HG02610 (cell line): ENCODE measurements around the gene CNKSR3.

ENCODE experiments used
- ATAC-seq: cut with Tn5 transposase; IDR thresholded peaks from one replicate; pipeline ENCODE4 v1.9.1; 2021; ENCODE audit warnings: mild to moderate bottlenecking, moderate library complexity; ENCODE audit not compliant: unreplicated experiment

The CNKSR3 gene

DNA sequence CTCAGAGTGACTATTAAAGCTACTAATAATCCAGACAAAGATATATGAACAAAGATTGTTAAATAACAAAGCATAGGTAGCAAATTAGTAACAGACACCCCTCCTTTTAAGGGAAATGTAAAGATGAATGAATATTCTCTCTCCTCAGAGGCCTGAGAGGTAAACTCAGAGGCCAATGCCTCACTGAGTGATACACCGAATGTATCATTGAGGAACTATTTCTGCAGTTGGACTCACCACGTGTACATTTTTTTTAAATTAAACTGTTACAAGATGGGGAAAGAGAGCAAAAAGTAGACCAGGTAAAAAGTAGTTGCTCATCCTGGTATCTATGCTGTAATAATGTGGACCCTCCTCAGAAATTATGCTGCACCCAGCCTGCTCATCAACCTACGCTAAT lies 81.6 kb downstream of the CNKSR3 start:
- no peak for ATAC-seq

DNA sequence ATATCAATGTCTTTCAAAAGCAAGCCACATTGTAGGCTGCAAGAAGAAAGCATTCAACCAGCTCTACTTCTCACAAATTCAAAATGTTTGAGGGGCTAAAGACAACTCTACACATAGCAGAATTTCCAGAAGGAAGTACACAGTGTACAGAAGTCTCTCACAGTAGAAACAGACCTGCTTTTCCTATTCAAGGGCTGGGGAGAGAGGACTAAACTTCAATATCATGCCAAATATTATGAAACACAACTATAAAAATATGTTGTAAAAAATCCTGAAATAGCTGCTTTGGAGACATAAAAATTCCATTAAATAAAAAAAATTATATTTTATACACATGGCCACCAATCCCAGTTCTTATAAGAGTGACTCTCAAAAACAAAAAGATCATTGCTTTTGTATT lies 83.0 kb downstream of the CNKSR3 start:
- no peak for ATAC-seq

DNA sequence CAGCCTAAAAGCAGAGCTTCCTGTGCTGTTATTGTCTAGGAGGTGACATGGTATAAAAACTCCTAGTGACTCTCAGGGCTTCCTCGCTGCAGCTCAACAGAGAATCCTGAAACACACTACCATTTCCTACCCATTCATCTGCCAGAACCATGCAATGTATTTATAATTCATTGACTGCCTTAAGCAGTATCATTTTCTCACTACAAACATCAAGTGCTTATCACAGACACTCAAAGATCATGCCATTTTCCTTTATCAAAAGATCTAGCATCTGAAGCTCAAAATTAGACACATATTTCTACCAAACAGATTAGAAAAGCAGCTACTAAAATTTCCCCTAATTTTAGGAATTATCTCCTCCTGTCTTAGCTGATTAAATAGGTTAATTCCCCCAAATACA lies 83.5 kb downstream of the CNKSR3 start:
- no peak for ATAC-seq

DNA sequence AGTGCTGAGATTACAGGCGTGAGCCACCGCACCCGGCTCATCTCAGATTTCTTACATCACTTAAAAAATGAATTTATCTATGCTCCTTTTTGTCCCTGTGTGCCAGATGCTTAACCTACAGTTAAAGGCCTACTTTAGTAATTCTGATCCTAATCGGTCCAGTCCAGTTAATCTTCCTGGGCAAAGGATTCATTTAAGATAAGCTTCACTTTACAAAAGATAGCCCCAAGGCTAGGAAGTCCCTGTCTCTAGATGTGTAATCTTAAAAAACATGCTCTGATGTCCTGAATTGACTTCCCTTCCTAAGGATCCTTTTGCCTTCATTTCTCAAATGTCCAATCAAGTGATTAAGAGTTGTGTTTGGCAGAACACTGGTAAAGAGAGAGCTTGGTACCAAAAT lies 85.5 kb downstream of the CNKSR3 start:
- ATAC-seq, result no peak

DNA sequence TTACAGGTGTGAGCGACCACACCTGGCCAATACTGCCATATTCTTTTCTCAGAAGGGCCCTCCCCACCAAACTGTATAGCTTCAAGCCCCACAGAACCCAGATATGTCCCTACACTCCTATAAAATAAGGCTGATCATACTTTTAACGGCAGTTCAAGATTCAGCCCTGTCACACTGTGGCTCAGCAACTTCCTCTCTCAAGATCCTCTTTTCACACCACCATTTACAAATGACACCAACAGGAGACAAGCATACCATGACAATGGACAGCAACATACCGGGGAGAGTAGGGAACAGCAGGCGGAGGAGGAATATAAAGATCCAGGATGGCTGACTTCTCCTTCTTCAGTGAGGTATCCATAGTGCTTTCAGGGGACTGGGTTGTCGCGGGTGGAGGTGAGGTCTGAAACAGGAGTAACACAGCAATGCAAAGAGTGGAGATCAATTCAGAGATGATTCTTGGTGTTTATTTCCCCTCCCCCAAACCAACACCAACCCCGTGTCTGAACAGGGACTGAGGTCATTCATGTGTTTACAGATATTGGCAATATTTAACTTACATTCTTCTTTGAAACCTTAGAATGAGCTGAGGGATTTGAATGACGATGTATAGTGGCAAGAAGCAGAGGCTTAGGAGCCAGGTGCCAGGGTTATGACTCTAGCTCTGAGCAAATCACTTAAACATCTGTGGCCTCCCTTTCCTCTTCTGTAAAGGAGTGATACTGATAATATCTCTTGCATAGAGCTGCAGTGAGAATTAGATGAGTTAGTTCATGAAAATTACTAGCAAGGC lies 96.3 kb downstream of the CNKSR3 start:
- no peak for ATAC-seq

DNA sequence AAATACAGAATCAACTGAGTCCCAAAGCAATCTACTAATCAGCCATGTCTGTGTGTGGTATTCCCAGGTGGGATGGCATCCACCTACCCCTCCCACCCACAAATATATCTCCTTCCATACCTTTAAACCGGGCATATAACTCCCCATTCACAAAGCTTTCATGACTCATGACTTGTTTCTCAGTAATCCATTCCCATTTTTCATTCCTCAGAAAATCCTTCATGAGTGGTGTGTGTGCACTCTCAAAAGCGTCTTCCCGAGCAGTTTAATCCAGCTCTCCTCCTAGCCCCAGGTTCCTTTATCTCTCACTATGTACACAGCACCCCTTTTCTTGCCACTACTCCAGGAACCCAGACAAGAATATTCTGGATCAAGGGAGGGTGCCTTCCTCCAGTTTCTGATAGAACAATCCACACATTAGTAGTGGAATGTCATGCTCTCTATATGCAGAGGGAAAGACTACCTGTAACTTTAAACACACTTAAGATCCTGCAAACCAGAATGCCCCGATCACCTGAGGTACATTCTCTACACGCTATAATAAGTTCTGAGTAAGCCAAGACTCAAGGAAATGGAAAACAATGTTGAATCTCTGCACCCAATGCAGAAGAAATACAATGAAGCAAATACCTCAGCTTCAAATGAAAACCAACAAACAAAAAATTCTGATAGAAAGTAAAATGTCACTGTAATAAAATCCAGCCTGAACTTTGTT lies 98.2 kb downstream of the CNKSR3 start:
- ATAC-seq, result no peak

DNA sequence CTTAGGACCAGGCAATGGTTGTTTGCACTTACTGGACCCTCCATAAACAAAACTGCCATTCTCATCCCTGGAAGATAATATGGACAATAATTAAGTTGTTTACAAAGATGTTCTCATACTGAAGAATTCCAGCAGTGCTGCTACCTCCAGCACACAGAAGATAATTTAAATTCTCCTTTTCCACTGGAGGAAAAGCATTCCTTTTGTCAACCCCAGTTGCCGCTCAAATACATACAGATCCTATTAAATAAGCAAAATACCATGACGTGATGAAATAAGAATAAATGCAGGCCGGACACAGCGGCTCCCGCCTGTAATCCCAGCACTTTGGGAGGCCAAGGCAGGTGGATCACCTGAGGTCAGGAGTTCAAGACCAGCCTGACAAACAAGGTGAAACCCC lies 99.4 kb downstream of the CNKSR3 start:
- ATAC-seq, result no peak

DNA sequence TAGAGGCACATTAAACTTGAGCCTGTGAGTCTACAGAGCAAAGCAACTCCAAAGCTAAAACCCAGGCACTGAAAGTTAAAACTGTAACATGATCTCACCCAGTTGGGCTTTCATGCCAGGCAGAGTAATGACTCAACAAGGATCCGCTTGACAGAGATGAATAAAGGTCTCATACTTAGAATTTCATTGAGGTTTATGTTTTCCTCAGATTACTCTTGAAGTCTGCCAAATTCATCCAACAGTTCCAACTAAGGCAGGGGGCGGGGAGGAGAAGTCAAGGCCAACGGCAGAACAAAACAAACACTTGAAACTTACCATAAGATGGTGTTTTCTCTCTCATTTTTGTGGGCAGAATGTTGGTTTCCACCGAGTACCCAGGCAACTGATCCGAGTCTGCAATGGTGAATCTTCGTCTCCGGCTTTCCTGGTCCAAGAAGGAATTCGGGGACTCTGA lies 99.8 kb downstream of the CNKSR3 start:
- ATAC-seq, result peak; percentile 71

DNA sequence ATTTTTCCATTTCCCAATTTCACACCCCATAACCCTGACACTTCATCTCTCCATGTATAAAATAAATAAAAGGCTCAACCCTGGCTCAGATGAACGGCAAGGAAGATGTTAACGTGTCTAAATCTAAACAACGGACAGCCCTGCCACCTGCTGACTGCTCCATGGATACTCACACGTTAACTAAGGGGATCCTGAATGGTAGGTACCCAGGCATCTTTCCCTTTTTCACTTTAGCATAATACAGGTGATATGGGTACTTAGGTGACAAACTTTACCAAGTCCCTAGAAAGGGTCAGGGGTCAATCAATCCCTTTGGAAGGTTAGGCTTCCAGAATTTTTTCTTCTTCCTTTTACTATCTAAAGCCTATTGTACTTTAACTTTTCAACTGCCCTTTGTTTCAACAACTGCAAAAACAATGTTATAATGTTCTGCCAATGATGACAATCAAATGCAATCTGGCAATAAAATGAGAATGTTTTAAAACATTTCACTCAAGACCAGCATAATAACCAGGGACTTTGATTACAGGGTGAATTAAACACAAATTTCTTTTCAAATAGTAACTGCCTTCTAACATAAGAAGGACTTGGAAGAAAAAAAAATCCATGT lies 101.5 kb downstream of the CNKSR3 start:
- no peak for ATAC-seq

DNA sequence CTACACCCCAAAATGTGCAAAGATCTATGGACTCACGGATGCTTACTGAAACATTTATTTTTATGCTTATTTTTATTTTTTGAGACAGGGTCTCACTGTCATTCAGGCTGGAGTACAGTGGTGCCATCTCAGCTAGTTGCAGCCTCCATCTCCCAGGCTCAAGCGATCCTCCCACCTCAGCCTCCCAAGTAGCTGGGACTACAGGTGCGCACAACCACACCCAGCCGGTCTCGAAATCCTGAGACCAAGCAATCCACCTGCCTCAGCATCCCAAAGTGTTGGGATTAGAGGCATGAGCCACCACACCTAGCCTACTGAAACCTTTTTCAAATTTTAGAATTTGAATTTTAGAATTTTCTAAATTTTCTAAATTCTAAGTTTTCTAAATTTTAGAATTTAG lies 103.0 kb downstream of the CNKSR3 start:
- no peak for ATAC-seq

DNA sequence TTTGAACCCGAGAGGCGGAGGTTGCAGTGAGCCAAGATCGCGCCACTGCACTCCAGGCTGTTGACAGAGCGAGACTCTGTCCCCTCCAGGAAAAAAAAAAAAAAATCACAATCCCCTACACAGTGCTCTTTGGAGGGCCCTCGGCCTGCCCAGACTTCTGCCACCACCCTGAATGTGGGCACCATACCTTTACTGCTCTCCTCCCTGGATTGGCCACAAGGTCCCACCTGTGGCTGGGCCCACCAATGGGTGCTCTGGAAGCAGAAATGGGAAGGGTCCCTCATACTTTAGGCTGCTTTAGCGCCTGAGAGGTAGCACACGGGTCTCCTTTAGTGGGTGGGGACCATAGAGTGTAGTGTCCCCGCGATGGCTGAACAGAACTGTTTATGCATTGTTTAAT lies 103.6 kb downstream of the CNKSR3 start:
- no peak for ATAC-seq

DNA sequence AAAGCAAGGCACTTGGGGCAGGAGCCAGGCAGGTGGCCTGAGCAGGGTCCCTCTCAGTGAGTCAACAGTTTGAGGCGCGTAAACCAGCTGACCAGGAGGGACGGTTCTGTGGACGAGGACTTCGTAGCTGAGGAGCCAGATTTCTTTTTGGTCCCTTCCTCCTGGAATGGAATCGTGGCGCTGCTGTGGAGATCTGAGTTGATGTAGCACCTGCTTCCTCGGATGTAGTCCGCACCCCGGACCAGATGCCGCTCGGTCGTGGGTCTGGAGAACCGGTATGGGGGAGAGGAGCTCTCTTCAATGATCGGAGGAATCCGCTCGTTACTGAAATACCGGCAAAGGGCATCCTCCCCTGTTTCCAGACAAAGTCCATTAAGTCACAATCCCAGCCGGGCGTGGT lies 104.2 kb downstream of the CNKSR3 start:
- no peak for ATAC-seq

DNA sequence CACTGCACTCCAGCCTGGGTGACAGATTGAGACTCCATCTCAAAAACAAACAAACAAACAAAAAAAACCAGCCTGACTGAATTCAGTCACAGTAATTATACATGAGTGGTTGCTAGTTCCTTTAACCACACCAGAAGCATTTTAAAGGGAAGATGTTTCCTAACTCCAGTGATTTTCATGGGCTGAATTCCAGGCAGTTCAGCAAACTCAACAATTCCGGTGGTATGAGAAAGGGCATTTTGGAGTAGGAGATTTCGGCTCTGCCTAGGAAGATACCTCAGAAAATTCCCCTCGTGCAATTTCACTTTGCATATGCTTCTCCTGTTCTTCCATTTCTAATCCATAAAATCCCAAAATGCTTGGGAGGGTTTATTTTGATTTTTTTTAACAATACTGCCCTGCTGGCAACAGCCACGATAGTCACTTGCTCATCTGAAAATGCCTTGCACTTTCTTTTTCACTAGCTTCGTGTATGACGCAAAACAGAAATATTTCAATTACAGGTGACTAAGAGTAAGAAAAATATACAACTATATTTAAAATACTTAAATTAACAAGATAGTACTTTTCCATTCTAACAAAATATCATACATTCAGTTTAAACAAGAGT lies 105.6 kb downstream of the CNKSR3 start:
- no peak for ATAC-seq

DNA sequence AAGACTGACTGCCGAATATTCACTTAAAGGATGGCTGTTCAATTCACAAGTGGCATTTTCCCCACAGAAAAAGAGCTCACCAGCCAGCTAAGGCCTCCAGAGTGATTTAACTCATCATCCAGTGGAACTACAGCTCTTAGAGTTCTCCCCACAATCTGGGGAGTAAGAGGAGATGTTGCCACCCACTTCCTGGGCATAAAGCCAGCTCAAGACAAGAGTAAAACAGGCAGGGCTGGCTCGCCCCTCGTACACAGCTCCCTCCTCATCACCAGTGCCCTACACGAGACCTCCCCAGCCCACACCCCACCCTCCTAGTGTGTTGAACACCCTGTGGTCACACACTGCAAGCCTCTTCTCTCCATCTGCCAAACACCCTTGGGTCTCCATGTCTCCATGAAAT lies 106.7 kb downstream of the CNKSR3 start:
- no peak for ATAC-seq

DNA sequence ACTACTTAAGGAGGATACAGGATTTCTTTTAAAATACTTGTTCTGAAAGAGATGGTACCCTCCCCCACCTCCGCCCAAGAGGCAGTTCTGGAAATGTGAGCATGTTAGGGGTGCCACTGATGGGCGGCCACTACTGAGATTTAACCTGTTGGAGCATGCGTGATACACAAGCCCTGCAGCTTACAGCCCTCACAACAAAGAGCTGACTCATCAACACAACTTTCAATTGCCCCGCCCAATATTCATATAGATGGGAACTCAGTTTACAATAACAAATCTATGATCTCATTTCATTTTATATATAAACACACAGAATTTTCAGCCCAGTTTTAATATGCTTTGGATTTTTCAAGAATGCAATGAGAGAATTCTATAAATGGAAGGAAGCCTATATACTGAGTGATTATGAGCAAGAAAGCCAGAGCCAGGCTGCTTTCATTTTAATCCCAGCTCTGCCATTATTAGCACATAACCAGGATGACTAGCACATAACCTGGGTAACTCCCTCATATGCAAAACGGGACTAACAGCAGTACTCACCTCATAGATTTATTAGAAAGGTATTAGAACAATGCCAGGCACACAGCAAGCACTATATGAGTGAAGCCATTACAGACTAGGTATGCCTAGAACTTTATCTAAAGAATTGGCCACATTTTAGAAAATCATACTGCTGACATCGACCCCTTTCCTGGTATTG lies 108.3 kb downstream of the CNKSR3 start:
- no peak for ATAC-seq

DNA sequence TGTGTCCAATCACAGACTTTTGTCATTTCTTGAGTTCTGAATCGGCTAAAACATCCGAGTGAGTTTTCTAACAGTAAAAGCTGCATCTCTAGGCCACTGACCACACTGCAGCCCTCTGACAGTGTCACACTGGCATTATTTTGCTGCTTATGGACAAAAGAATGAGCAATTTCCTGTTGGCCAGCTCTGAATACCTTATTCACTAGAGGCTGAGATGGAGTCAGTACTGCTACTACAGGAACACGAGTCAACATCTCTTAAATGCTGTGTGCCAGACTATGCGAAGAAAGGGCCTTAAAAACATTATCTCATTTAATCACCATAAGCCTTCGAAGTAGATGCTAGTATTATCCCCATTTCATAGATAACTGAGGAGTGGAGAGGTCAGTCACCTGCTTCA lies 111.4 kb downstream of the CNKSR3 start:
- ATAC-seq, result no peak

DNA sequence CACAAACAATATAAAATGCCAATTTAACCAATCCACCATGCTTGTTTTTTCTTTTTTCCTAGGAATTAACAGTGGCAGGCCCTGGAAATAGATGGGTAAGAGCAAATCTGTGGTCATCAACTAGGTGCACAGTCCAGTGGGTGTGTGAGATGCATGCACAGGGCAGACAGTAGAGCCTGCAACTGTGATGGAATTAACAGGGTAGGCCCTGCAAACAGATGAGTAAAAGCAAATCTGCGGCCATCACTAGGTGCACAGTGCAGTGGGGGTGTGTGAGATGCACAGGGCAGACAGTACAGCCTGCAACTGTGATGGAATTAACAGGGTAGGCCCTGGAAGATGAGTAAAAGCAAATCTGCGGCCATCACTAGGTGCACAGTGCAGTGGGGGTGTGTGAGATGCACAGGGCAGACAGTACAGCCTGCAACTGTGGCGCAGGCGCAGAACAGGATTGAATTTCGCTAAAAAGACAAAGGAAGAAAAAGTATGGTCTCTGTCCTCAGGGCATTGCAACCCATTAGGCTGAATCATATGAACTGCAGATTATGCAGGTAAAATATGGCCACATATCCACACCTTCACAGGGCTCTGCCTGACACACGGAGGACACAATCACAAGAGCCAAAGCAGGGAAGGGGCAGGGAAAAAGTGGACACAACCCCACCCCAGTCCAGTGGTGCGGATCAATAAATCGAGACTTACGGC lies 112.8 kb downstream of the CNKSR3 start:
- no peak for ATAC-seq

DNA sequence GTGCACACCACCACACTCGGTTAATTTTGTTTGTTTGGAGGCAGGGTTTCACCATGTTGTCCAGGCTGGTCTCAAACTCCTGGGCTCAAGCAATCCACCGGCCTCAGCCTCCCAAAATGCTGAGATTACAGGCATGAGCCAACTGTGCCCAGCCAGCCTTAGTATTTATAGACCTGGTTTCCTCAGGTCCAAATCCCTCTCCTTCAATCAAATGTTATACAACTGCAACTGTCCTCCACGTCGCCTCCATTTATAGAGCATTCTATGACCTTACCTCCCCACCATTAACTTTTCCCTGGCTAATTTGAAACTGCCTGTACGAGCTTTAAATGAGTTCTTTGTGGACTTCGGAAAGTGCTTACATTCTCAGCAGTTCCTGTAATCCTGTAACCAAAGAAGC lies 114.6 kb downstream of the CNKSR3 start:
- no peak for ATAC-seq

DNA sequence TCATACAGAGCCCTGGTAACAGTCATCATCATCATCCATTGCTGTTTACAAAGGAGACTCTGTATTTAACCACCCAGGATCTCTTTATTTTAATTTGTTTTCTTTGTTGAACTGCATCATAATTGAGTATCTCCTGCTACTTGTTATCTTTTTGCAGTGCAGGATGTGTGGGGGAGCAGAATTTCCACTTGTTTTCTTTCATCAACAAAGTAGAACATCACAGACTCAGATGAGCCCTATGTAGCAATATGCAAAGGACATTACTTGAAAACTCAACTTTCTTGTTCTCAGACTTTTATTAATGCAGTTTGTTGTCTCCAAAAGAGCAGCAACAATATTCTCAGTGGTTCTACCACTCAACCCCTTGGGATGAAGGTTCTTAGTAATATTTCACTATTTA lies 115.2 kb downstream of the CNKSR3 start:
- no peak for ATAC-seq

DNA sequence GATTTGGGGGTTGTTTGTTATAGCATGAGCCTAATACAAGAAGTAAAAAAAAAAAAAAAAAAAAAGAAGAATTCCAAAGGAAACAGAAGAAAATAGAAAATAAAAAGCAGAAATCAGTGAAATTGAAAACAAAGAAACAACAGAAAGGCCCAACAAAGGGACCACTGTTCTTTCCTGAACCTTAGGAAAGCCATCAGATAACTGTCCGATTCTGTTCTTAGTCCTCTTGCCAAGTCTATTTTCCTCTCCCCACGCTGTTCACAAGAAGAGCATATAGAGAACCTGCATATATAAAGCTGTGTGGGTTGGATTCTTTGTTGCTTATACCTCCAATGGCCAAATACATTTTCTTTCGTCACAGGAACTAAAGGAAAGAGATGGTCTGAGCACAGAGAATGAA lies 115.9 kb downstream of the CNKSR3 start:
- ATAC-seq, result no peak
